COLO829 (cell line): ENCODE results near the gene MICALL1.
A peak's percentile ranks its signal among the peaks of the same experiment; 100 is the strongest.
"Not testable (repeated sequence)": the region's sequence is repeated elsewhere in the genome, so short reads cannot be mapped to it uniquely, and the experiment has no call there.

ENCODE experiments used
- DNase-seq: peaks from one replicate; pipeline ENCODE4 v3.0.0; 2012; ENCODE audit warnings: low spot score

The MICALL1 gene

GRCh38 chr22:37930270-37930951 lies 24.3 kb downstream of the MICALL1 start:
- DNase-seq = no peak

DNA sequence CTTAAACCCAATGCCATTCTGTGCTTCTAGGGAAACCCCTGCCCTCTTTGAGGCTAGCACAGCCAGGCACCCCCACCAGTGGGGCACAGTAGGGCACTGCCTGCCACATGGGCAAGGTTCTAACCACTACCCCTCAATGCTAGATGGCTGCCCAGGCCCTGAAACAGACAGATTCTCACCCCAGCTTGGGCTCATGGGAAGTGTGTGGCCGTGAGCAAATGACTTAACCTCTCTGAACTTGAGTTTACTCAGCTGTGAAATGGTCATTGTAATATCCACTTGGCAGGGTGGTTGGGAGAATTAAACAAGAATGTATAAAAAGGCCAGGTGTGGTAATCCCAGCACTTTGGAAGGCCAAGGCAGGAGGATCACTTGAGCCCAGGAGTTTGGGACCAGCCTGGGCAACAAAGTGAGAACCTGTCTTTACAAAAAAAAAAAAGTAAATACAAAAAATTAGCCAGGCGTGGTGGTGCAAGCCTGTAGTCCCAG lies 24.9 kb downstream of the MICALL1 start:
- no peak for DNase-seq

GRCh38 chr22:37931893-37932389 lies 25.8 kb downstream of the MICALL1 start:
- DNase-seq = no peak

DNA sequence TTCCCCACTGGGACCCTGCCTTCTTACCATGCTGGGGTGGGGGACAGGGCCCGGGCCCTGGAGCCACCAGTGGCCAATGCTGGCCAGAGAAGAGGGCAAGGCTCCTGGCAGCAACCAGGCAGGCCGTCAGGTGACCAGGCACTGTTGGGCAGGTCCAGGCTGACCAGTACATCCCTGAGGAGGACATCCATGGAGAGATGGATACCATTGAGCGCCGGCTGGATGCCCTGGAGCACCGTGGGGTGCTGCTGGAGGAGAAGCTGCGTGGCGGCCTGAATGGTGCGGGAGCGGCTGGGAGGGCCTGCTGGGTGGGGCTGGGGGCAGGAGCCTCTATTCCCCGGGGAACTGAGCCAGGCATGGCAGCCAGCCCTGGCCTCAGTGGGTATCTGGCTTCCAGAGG lies 26.3 kb downstream of the MICALL1 start:
- DNase-seq = no peak

GRCh38 chr22:37932821-37933578 lies 26.9 kb downstream of the MICALL1 start:
- no peak for DNase-seq

GRCh38 chr22:37933711-37934376 lies 27.7 kb downstream of the MICALL1 start:
- peak; percentile 94 for DNase-seq

DNA sequence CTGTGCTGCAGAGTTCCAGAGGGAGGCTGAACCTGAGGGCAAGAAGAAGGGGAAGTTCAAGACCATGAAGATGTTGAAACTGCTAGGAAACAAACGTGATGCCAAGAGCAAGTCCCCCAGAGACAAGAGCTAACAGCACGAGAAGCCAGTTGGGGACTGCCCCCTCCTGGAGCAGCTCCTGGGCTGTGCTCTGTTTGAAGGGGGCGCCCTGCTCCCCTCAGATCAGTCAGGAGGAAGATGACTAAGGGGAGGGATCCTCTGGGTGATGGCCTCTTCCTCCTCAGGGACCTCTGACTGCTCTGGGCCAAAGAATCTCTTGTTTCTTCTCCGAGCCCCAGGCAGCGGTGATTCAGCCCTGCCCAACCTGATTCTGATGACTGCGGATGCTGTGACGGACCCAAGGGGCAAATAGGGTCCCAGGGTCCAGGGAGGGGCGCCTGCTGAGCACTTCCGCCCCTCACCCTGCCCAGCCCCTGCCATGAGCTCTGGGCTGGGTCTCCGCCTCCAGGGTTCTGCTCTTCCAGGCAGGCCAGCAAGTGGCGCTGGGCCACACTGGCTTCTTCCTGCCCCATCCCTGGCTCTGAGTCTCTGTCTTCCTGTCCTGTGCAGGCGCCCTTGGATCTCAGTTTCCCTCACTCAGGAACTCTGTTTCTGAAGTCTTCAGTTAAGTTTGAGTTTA lies 34.7 kb downstream of the MICALL1 start:
- peak; percentile 35 for DNase-seq

- DNase-seq = no peak
Measured at GRCh38 chr22:37942133-37942532, 36.0 kb downstream of the MICALL1 start.

DNA sequence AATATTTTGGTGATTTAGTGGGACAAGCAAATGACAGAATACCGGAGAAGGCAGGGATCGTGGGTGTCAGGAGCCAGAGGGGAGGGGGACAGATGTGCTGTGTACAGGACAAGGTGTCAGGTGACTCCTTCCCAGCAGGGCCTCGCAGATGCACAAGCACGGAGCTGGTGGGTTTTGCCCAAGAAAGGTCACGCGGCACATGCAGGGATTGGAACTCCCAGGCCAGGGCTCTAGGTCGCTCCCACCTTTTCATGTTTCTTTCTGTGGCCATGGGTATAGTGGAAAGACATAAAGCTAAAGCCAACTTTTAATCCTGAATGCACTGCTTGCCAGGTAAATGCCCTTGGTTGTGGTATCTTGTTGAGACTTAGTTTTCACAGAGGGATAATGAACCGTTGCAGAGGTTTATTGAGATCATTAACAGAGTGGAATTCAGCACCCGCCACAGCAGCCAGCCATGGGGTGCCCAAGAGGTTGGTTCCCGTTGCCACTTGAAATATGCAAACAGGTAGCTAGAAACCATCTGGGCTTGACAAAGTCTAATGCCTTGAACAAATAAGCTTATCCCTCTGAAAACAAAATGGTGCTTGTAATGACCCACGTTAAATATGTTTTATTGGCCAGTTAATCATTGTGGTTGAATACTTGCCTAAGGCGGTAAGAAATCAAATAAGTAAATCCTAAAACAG lies 37.2 kb downstream of the MICALL1 start:
- DNase-seq = no peak

DNA sequence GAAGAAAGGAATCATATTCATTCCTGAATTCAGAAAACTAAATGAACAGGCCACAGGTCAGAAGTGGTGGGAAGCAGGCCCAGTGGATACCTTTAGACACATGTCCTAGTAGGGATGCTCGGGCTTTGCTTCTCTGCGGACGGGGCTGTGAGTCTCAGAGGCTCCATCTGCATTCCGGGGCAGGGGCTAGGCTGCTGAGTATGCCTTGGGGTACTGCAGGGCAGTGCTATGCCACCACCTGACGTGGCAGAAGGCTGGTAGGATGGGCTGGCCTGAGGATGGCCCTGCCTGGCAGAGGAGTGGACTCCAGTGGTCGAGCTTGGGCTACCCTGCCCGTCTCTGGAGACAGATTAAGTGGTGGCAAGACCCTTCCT lies 37.7 kb downstream of the MICALL1 start:
- DNase-seq = no peak

DNA sequence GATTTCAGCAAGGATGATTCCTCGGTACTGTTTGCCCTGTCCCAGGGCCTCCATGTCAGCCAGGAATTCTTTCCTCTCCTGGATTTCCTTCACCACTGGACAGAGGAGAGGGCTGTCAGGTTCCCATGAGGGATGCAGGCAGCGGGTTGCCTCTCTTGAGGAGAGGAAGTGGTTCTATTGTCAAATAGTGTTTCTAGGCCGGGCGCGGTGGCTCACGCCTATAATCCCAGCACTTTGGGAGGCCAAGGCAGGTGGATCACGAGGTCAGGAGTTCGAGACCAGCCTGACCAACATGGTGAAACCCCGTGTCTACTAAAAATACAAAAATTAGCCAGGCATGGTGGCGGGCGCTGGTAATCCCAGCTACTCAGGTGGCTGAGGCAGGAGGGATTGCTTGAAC lies 38.3 kb downstream of the MICALL1 start:
- not testable (repeated sequence) for DNase-seq

DNA sequence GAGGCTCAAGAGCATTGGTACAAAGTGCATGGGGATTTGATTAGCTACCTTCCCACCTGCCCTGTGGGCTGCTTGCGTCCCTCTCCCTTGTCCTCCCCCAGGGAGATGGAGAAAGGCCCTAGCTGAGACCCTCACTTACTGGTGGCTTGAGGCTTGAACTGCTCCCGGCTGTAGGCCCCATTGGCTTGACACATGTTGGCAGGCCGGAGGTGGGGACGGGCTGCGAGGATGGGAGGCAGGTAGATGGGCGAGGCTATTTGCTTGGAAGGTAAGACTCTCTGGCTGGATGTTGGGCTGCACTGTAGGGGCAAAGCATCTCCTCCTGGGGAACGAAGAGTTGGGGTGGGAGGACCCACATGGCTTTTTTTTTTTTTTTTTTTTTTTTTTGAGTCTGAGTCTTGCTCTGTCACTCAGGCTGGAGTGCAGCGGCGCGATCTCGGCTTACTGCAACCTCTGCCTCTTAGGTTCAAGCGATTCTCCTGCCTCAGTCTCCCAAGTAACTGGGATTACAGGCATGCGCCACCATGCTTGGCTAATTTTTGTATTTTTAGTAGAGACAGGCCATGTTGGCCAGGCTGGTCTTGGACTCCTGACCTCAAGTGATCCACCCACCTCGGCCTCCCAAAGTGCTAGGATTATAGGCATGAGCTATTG lies 41.2 kb downstream of the MICALL1 start:
- not testable (repeated sequence) for DNase-seq

DNA sequence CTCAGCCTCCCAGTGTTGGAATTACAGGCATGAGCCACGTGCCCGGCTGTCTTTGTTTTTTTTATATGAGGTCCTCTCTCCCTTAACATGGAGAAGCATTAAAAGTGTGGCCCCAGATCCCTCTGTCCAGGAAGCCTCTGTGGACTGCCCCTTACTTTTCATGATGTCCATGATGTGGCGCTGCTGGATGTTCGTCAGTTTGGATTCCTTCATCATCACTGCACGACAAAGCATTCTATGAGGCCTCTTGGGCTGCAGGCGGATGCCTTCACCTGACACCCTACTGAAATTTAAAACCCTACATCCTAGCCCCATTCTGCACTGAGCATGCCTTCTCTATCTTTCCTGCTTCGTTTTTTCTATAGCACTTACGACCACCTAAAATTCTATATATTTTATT lies 45.2 kb downstream of the MICALL1 start:
- DNase-seq = no peak

DNA sequence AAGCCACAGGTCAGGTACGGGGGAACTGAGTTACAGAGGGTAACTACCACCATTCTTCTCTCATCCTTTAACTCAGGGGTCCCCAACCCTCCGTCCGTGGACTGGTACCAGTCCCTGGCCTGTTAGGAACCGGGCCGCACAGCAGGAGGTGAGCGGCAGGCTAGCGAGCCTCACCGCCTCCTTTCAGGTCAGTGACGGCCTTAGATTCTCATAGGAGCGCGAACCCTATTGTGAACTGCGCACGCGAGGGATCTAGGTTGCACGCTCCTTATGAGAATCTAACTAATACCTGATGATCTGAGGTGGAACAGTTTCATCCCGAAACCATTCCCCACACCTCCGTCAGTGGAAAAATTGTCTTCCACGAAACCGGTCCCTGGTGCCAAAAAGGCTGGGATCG lies 46.5 kb downstream of the MICALL1 start:
- DNase-seq = not testable (repeated sequence)

DNA sequence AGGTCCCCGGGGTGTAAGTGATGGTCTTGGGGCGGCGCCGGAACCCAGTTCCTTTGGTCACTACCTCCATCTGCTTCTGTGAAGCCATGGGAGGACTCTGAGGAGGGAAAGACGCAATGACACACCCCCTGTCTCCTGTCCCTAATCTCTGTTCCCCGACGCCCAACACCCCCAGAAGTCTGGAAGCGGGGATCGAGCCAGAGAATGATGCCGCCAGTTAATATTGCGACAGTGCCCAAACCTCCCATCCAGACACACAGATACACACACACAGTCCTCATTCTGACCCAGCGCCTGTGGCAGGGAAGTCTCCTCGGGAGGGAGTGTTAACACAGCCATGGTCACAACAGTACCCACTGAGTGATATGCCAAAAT lies 47.0 kb downstream of the MICALL1 start:
- DNase-seq = no peak

GRCh38 chr22:37953437-37954179 lies 47.5 kb downstream of the MICALL1 start, which contains the start of the genes C22orf23 and POLR2F:
C22orf23 (minus strand) TSS chr22:37953601; CDS start chr22:37953149, 452 bp downstream.
POLR2F (plus strand) TSS chr22:37953699; CDS start chr22:37953788, 89 bp downstream.
- DNase-seq = peak; percentile 99

GRCh38 chr22:37954686-37955085 lies 48.6 kb downstream of the MICALL1 start:
- DNase-seq = no peak

DNA sequence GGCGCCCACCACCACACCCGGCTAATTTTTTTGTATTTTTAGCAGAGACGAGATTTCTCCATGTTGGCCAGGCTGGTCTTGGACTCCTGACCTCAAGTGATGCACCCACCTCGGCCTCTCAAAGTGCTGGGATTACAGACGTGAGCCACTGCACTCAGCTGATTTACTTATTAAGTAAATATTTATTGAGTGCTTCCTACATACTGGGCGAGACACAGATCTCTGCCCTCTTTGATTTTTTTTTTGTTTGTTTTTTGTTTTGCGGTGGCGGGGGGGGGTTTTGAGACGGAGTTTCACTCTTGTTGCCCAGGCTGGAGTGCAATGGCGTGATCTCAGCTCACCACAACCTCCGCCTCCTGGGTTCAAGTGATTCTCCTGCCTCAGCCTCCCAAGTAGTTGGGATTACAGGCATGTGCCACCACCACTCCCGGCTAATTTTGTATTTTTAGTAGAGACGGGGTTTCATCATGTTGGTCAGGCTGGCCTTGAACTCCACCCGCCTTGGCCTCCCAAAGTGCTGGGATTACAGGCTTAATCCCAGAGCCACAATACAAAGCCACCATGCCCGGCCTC lies 49.8 kb downstream of the MICALL1 start:
- not testable (repeated sequence) for DNase-seq

GRCh38 chr22:37957232-37957631 lies 51.1 kb downstream of the MICALL1 start:
- no peak for DNase-seq
